Activated CD8-positive, alpha-beta T cell treated with anti-CD3 and anti-CD28 coated beads for 36 hours (primary cell): ENCODE measurements around the gene UNC13B. TPM values are rescaled to one million over a fixed set of nuclear protein-coding genes. Genes with fewer than 3 reads are reported as not detected.

Source experiments
- ATAC-seq: fragments of 200-7000 bp; cut with Tn5 transposase; one replicate; pipeline ENCODE4 v1.10.0; 2021; ENCODE audit warnings: mild to moderate bottlenecking, moderate library complexity
- CTCF ChIA-PET: fragments of 350-600 bp; sonication (Branson Sonifier 250); formaldehyde crosslinking; loops from one replicate; lab custom pipeline; 2021; ENCODE audit warnings: antibody characterized with exemption; lab: Charles Lee
- POLR2A ChIA-PET: fragments of 350-600 bp; sonication (Branson Sonifier 250); formaldehyde crosslinking; loops from one replicate; lab custom pipeline; 2021; ENCODE audit warnings: antibody characterized with exemption; lab: Charles Lee
- DNase-seq: peaks from one replicate; pipeline ENCODE4 v3.0.0-alpha.2; 2020
- H3K27ac Mint-ChIP-seq: one replicate; pipeline ENCODE4 v1.8.0; 2021; ENCODE audit warnings: mild to moderate bottlenecking, mixed read lengths
- H3K27me3 Mint-ChIP-seq: one replicate; pipeline ENCODE4 v1.8.0; 2021; ENCODE audit warnings: mixed read lengths
- H3K36me3 Mint-ChIP-seq: one replicate; pipeline ENCODE4 v1.8.0; 2021; ENCODE audit warnings: low read depth, mixed read lengths
- H3K4me1 Mint-ChIP-seq: one replicate; pipeline ENCODE4 v1.8.0; 2021; ENCODE audit warnings: low read depth, mixed read lengths
- H3K4me3 Mint-ChIP-seq: one replicate; pipeline ENCODE4 v1.8.0; 2021; ENCODE audit warnings: mild to moderate bottlenecking, moderate library complexity, mixed read lengths
- H3K9me3 Mint-ChIP-seq: one replicate; pipeline ENCODE4 v1.8.0; 2021; ENCODE audit warnings: mixed read lengths
- intact Hi-C: fragments of 100-400 bp; cut with micrococcal nuclease; formaldehyde crosslinking; loops from one replicate; pipeline ENCODE4 v1.10.0; 2022
- total RNA-seq, 2 experiments: library from RNA; stranded (reverse); gene quantifications; one replicate each; pipeline ENCODE4 v1.2.3, GENCODE V29; 2021
- TF ChIP-seq, protein P1 (sequence below): fragments of 200-600 bp; IDR thresholded peaks from one replicate; pipeline ENCODE4 v1.8.0; 2022; ENCODE audit warnings: antibody characterized with exemption, mild to moderate bottlenecking

Gene UNC13B
- total RNA-seq, 2 experiments from 2014 or later = 1.3 to 1.9 TPM

DNA sequence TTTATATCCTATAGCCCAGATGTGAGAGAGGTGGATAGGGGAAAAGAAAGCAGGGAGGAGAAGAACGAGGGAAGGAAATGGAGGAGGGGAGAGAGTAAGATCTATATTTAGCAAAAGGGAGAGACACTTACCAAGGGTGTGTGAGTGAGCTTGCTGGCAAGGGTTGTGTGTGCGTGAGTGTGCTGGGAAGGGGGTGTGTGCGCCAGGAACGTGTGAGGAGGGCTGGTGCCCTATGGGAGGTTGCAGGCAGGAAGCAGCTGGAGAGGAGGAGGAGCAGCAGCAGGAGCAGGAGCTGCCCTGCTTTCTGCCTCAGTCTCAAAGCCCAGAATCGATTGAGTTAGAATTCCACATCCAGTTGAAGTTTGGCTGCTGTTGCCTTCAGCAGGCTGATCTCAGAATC is 179.8 kb downstream of the UNC13B start:
- H3K36me3 Mint-ChIP-seq = no peaks in the 10 kb centered on the region
- ATAC-seq (no peak), DNase-seq (no peak)
- CTCF ChIA-PET = no interaction called here
- no peak overlapping the region for H3K27ac Mint-ChIP-seq
- peaks cover 11% of the 10 kb centered on the region for H3K27me3 Mint-ChIP-seq
- intact Hi-C loops = no loop called here
- TF ChIP-seq, protein P1, sequence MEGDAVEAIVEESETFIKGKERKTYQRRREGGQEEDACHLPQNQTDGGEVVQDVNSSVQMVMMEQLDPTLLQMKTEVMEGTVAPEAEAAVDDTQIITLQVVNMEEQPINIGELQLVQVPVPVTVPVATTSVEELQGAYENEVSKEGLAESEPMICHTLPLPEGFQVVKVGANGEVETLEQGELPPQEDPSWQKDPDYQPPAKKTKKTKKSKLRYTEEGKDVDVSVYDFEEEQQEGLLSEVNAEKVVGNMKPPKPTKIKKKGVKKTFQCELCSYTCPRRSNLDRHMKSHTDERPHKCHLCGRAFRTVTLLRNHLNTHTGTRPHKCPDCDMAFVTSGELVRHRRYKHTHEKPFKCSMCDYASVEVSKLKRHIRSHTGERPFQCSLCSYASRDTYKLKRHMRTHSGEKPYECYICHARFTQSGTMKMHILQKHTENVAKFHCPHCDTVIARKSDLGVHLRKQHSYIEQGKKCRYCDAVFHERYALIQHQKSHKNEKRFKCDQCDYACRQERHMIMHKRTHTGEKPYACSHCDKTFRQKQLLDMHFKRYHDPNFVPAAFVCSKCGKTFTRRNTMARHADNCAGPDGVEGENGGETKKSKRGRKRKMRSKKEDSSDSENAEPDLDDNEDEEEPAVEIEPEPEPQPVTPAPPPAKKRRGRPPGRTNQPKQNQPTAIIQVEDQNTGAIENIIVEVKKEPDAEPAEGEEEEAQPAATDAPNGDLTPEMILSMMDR = no peak
- POLR2A ChIA-PET = no interaction called here
- no peak overlapping the region for H3K4me3 Mint-ChIP-seq
- no peaks in the 10 kb centered on the region for H3K9me3 Mint-ChIP-seq
- H3K4me1 Mint-ChIP-seq = no peaks in the 10 kb centered on the region

DNA sequence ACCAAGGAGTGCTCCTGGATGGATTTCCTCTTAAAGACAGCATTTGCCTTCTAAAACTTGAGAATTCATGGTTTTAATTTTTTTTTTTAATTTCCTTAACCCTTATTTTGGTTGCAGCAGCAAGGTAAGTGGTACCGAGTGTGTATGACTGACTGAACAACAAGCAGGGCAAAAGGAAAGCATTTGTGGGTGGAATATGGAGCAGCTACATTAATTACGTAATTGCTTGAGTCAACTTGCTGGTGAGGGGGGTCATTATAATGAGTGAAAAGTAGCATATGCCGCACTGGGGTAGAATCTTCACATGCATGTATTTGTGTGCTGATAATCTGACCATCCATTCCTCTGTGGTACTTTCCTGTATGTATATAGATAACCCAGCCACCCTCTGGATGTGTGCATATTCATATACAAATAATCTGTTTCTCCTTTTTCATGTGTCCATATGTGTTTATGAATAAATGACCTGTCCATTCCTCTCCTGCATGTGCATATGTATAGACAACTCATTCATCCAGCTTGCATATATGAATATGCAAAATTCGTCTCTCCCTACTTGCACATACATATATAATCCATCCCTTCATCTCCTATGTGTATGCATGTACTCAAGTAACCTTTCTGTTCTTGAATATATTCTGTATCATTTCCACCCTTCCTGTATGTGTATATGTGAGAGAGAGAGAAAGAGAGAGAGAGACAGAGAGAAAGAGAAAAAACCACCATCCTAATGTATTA is 180.6 kb downstream of the UNC13B start:
- no peaks in the 10 kb centered on the region for H3K36me3 Mint-ChIP-seq
- no peak overlapping the region for H3K4me3 Mint-ChIP-seq
- TF ChIP-seq, protein P1 = no peak
- no peak for DNase-seq
- ChIA-PET POLR2A (no interaction called here), CTCF (no interaction called here)
- H3K27me3 Mint-ChIP-seq = peaks cover 11% of the 10 kb centered on the region
- H3K9me3 Mint-ChIP-seq = no peaks in the 10 kb centered on the region
- H3K27ac Mint-ChIP-seq = no peak overlapping the region
- H3K4me1 Mint-ChIP-seq = no peaks in the 10 kb centered on the region
- intact Hi-C loops = no loop called here
- no peak for ATAC-seq

DNA sequence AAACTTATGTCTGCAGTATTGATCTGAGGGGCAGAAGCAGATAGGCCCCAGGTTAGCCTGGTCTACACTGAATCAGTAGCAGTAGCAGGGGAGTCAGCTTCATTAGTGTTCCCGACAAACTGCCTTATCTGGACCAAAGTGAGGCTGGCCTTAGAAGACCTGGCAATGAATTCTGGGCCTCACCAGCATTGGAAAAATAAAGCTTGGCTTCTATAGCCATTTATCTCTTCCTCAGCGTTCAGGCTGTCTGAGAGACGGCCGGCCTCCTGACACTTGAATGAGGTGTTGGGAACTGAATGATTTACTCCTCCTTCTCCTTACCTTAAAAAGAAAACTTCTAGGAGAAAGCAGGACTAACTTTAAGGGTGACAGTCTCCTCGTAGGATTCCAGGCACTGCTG is 186.3 kb downstream of the UNC13B start:
- DNase-seq (no peak), ATAC-seq (no peak)
- intact Hi-C loops = no loop called here
- no peaks in the 10 kb centered on the region for H3K4me1 Mint-ChIP-seq
- H3K4me3 Mint-ChIP-seq = no peak overlapping the region
- H3K9me3 Mint-ChIP-seq = no peaks in the 10 kb centered on the region
- POLR2A ChIA-PET = no interaction called here
- H3K27me3 Mint-ChIP-seq = peaks cover 5% of the 10 kb centered on the region
- CTCF ChIA-PET = no interaction called here
- H3K27ac Mint-ChIP-seq = no peak overlapping the region
- TF ChIP-seq, protein P1 = no peak
- H3K36me3 Mint-ChIP-seq = no peaks in the 10 kb centered on the region

DNA sequence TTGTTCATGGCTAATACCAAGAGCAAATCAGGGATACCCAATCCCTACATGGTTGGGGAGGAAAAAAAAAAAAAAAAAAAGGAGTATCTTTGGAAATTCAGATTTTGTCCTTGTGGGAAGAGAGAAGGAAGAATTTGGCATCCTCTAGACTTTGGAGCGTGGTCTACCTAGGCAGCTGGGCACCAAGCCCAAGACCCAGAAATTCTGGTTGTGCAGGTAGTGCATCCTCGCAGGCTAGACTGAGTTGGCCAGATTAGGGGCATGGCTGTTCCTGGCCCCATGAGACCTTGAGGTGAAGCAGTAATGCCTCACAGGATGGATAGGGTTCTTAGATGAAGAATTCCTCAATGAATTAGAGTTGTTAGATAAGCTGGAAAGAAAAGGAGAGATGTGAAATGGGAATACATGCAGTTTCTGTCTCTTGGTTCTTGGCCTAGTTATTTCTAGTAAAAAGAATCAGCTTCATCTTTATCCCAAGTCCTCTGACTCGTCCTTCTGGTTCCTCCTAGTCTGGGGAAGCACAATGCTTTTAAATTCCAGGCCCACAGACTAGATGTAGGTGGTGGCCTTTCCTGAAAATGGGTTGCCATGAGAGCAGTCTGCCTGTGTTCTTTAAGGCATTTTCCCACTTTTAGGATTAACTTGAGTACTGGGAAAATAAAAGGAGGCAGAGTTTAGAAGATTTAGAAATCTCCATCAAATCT is 187.6 kb downstream of the UNC13B start:
- intact Hi-C loops = no loop called here
- Mint-ChIP-seq H3K27me3 (peaks cover 3% of the 10 kb centered on the region), H3K9me3 (no peaks in the 10 kb centered on the region), H3K4me3 (no peak overlapping the region), H3K36me3 (no peaks in the 10 kb centered on the region), H3K27ac (no peak overlapping the region), H3K4me1 (no peaks in the 10 kb centered on the region)
- CTCF ChIA-PET = no interaction called here
- TF ChIP-seq, protein P1 = no peak
- no peak for DNase-seq
- POLR2A ChIA-PET = interaction anchor here (0.6 kb wide), 1 partner anchor 18 kb away, joined by 3 read pairs; no protein-coding TSS in a partner anchor
- ATAC-seq = no peak

GRCh38 chr9:35350212-35350611 is 188.4 kb downstream of the UNC13B start:
- TF ChIP-seq, protein P1 = no peak
- ATAC-seq = no peak
- no peak overlapping the region for H3K4me3 Mint-ChIP-seq
- intact Hi-C loops = no loop called here
- POLR2A ChIA-PET = no interaction called here
- no peaks in the 10 kb centered on the region for H3K36me3 Mint-ChIP-seq
- no peak overlapping the region for H3K27ac Mint-ChIP-seq
- no peaks in the 10 kb centered on the region for H3K9me3 Mint-ChIP-seq
- CTCF ChIA-PET = interaction anchor here (1.3 kb wide), 1 partner anchor 10 kb away, joined by 3 read pairs; no protein-coding TSS in a partner anchor
- DNase-seq = no peak
- H3K4me1 Mint-ChIP-seq = no peaks in the 10 kb centered on the region
- H3K27me3 Mint-ChIP-seq = peaks cover 3% of the 10 kb centered on the region
